DMS79 treated with DMSO at 0.1 percent for 48 hours (cell line): Measurements from ENCODE around the gene BMPER.
A peak's percentile ranks its signal among the peaks of the same experiment; 100 is the strongest.

Experiments
- DNase-seq: peaks from one replicate; lab custom pipeline; 2025; lab: John Stamatoyannopoulos, UW

The BMPER gene

GRCh38 chr7:33970536-33970935 is 65.2 kb downstream of the BMPER start:
- DNase-seq = no peak

- no peak for DNase-seq
These were observed 65.8 kb downstream of the BMPER start for GRCh38 chr7:33971106-33971505.

DNA sequence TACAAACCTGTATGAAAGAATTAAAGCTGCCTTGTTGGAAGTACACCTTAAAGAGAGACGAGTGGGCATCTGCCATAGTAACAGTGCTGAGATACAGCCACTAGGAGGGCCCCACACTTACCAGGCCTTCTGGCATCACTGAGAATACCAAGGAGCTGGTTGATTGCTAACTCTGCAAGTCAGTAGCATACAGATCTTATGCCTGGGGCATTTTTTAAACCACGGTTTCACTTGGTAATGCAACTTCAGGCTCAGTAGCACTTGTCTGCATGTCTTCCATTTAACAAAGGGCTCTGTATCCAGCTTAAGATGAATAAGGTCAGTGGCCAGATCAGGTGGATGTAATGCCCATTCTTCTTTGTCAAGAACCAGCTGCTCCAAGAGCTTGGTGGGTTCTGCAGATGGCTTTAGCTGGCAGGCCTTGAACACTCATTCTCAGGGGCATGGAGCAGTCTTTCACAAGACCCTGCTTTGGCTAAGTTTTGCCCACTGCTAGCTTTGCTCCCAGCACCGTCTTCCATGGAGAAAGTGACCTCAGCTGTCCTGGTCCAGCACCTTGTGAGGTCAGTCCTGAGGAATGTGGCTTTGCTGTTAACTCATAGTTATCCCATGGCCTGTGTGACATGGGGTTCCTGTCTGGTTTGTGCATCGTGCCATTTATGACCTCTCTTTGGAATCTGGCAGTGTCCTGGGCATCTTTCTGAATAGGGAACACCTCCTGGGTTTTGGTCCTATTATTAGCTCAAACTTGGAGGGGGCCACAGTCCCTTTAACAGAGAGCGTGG is 68.1 kb downstream of the BMPER start:
- DNase-seq = no peak

DNA sequence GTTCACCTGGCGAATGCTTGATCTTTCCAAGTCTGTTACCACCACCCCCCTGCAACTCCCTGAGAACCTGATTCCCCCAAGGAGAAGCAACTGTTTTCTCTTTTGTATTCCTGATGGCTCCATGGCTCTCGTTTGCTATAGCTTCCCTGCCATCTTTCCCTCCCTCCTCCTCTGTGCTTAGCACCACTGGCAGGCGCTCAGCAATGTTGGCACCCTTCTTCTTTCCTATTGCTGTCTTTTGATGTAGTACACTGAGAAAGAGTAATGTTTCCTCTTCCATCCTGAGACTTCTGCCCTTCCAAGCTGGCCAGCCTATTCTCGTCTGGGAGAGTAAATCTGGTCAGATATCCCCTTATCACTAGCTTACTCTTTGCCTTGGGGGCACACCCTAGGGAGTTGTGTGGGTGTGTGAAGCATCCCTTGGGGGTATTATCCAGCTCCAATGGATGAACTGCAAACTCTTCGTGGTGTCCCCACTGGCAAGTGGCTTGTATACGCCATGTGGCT is 74.0 kb downstream of the BMPER start:
- no peak for DNase-seq

DNA sequence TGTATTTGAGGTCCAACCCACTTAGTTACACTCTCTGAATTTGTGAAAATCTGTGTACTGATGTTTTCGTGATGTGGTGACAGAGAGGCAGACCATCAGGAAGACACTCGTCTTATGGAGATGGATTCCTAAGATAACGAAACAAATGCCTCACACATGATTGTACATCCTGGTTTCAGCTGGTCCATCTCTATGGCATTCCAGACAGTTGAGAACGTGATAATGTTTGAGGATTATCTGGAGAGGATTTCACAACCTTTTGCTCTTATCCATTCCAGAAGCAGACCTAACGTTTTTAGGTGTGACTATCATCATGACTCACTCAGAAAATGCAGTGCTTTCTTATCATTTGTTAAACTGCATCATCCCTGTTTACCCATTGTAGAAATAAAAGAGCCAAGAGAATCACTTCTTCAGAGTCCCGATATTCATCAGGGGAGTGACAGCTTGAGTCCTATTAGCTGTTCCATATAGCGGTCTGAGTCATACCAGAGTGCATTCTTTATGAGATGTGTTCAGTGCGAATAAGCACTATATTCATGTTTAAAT is 74.5 kb downstream of the BMPER start:
- no peak for DNase-seq

GRCh38 chr7:33981226-33981625 is 75.9 kb downstream of the BMPER start:
- no peak for DNase-seq

- no peak for DNase-seq
These were observed 76.5 kb downstream of the BMPER start for GRCh38 chr7:33981671-33982424.

GRCh38 chr7:33982425-33982786 is 77.1 kb downstream of the BMPER start:
- no peak for DNase-seq

GRCh38 chr7:33986451-33986850 is 81.1 kb downstream of the BMPER start:
- no peak for DNase-seq

DNA sequence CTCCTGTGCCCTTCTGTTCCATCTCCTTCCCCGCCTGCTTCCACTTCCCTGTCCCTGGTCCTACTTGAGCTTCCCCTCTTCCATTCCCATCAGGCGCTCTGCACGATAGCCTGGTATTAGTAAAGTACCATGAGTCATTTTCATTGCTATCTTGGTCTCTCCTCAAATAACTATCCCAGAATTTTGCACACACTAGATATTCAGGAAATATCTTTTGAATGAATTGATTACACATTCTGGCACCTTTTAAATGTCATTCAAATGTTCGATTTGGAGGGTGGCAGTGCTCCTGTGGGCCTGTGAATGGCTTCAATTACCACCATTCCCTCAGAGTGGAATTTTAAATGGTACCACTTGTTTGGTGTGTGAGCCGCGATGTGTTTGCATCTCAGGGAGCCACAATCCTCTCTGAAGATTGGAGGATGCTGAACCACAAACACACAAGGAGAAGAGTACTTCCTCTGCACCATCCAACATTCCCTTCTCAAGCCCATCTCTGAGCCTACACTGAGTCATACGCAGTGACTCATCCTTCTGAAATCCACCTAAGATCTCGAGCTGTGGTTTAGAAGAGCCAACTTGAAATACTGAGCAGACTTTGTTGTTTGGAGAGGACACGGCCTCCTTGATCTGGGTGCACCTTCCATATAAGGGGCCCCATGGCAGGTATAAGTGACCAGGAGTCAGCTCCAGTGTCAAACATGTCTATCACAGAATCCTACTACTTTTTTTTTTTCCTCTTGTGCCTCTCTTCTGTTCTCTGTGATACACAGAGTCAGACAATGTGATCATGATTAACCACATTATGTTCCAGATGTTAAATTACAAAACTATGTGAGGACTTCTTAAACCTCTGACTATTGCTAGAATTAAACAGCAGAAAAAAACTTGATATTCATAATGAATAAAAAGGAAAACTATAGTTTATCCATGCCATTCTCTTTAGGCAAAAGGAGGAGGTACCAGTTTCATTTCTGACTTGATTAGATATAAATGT is 81.9 kb downstream of the BMPER start:
- peak; percentile 40 for DNase-seq

GRCh38 chr7:33996899-33997298 is 91.6 kb downstream of the BMPER start:
- DNase-seq = no peak

DNA sequence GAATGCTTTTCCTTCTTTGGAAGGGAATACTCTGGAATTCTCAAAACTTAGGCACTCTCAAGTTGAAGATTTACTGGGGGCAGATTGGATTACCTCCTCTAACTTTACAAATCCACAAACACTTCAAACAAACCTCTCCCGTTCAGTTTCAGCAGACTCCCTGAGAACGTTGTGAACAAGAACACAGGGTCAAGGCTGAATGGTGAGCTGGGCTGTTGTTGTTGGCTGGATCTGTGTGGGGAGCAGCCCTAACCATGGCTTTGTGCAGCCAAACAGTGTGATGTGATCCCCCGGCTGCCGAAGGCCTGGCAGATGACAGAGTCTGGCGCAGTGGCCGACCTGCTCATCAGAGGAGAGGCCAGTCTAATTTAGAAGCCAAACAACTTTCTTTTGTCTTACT is 93.1 kb downstream of the BMPER start:
- no peak for DNase-seq

- DNase-seq = no peak
These were observed 105.8 kb downstream of the BMPER start for GRCh38 chr7:34011017-34011695.

DNA sequence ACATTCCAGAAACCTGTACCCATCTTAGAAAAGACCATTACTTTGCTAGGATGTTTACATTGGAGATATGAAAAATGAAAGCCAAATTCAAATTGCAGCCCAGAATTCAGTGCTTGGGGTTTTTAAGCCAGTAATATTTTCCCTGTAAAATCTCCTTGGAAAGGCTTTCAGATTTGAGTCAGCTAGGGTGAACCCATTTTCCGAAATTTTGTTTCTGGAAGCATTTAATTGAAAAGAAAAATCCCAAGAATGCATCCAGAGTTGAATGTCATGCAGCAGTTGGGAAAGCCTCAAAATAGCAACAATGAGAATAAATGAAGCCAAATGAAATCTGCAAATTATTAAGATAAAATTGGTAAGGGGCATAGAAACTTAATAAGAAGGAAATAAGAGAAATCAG is 106.4 kb downstream of the BMPER start:
- no peak for DNase-seq

DNA sequence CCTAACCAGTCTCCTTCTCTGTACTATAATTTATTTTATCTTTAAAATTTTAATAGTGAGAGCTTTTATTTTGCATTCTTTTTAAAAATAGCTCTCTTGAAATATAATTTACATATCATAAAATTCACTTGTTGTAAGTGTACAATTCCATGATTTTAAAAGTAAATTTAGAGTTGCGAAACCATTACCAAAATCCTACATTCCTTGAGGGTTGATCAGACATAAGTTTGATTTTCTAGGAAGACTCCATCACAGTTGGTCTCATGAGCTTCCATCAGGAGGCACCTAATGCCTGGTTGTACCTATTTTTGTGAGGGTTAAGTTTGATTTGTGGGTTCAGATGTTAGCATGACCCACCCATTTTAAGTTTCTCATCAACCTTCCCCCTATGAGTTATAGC is 108.1 kb downstream of the BMPER start:
- no peak for DNase-seq

GRCh38 chr7:34015651-34016050 is 110.3 kb downstream of the BMPER start:
- no peak for DNase-seq

- DNase-seq = no peak
These were observed 111.5 kb downstream of the BMPER start for GRCh38 chr7:34016876-34017275.

GRCh38 chr7:34019301-34019790 is 114.0 kb downstream of the BMPER start:
- DNase-seq = peak; percentile 24

- no peak for DNase-seq
These were observed 117.3 kb downstream of the BMPER start for GRCh38 chr7:34022626-34023025.

GRCh38 chr7:34025600-34025999 is 120.3 kb downstream of the BMPER start:
- DNase-seq = no peak
